ENCODE results near the gene CSNK2A3.
"Not testable (repeated sequence)": the region's sequence is repeated elsewhere in the genome, so short reads cannot be mapped to it uniquely, and the experiment has no call there.

CSNK2A3 gene

DNA sequence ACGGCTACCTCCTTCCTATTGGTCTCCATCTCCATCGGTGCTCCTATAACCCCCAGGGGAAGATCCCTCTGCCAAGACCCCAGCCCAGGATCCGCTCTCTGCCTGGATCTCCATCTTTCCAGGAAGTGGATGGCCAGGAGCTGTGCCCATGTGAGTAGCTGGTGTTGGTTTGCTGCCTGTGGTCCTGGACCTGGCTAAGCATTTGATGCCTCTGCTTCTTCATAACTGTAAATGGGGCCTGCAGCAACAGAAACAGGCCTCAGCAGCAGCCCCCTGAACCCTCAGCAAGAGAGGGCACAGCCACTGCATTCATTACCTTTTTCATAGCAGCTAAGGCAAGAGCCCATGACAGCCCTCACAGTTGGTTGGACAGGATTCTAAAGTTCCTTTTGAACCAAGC is 26.6 kb upstream of the CSNK2A3 start:
- DNase-seq: no peak

DNA sequence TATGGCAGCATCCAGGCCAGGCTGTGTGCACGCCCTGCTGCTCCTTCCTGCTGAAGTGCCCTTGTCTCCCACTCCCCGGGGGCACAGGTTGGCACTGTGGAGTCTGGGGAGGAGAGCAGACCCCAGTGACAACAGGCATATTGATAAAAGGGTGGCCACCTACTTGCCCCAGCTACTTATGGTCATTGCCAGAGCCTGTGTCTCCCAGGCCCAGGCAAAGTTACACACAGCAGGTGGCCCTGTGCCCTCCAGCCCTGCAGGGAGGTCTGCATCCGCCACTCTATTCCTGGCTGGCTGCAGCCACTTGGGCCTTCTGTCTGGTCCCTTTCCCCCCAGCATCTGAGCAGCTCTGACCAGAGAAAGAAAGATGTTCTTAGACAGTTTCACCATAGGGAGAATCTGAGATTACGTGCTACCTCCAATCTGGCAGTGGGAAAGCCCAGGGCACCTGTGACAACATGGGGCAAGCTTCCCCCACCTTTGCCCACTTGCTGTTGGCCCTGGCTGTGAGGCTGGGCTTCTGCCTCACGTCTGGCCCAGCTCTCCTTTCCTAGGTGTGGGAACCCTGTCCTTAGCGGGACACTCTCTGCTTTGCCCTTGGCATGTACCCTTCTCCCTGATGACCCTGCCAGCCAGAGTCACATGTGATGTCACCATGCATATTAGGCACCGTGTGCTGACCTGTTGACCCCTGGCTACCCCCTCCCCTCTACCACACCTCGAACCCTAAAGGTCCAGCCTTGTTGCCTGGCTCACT is 25.3 kb upstream of the CSNK2A3 start:
- DNase-seq: no peak

DNA sequence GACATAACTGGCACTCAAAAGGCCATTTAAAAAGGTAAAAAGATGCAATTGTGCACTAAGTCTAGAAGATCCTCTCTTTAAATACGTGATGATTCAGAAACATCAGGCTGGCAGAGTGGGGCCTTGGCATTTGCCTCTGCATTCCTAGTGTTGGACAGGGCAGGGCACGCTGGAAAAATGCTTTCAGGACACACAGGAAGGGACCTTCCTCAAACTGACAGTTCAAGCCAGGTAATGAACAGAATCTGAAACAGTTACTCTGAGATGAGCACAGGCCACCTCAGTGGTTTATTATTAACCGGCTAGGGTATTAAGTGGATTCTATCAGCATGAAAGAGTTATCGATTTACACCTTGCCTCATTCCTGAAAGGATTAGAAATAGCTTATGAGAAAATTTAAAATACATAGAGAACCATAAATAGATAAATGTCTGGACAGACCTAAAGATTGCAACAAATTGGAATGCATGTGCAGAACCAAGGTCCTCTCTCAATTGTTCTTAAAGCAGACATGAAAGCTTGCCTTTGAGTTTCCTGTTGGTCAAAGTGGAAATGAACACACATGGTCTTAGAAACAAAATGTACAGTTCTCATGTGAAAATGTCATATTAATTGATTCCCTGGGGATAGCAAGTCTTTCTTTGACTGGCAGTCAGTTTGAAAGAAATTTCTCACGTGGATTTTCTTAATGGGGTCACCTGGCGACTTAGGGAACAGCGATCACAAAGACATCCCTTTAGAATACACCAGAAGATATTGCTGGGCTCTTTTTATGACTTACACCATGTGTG is 21.5 kb upstream of the CSNK2A3 start:
- DNase-seq: no peak

DNA sequence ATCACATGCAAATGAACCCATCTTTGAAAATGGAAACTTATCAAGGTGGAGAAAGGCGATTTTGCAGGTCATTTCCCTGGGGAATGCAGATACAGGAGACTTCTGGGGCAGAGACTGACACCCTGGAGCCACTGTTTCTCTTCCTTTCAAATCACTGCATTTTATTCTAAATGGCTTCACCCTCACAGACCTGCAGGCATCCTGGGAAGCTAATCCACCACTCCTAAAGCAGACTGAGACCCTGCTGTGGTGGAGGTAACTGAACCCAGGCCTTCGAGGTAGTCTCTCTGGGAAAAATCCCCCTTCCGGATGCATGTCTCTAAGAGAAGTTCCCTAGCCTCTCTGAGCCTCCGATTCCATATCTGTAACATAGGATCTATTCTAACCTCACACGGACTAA is 20.9 kb upstream of the CSNK2A3 start:
- no peak for DNase-seq

DNA sequence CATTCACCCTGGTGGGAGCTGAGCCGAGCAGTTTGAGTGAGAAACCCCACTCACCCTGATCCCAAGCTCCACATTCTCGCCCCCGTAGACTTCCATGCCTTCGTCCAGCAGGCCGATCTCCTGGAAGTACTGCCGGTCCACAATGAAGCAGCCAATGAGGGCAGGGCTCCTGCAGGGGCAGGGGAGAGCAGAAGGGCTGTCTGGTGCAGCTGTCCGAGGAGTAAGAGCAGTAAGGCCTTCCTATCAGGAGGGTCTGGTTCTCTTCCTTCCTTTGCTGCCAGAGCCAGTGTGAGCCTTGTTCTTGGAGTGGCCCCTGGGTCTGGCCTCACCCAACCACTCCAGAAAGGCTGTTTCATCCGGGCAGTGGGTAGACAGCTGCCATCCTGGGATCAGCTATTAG is 19.4 kb upstream of the CSNK2A3 start:
- DNase-seq: no peak

DNA sequence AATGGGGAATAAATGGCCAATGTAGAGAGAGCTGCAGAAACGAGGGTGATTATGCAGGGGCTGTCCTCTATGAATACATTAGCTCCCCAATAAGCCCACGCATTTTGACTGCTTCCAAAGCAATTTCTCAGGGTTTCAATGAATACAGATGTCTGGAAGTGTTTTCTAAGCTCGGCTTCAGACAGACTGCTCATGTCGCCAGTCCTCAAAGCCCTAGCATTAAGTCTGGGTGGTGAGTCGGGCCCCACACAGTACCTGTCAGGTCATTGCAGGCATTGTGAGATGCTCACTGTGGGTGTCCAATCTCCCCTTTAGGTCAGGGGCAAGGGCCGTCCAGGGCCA is 17.9 kb upstream of the CSNK2A3 start:
- DNase-seq: no peak

DNA sequence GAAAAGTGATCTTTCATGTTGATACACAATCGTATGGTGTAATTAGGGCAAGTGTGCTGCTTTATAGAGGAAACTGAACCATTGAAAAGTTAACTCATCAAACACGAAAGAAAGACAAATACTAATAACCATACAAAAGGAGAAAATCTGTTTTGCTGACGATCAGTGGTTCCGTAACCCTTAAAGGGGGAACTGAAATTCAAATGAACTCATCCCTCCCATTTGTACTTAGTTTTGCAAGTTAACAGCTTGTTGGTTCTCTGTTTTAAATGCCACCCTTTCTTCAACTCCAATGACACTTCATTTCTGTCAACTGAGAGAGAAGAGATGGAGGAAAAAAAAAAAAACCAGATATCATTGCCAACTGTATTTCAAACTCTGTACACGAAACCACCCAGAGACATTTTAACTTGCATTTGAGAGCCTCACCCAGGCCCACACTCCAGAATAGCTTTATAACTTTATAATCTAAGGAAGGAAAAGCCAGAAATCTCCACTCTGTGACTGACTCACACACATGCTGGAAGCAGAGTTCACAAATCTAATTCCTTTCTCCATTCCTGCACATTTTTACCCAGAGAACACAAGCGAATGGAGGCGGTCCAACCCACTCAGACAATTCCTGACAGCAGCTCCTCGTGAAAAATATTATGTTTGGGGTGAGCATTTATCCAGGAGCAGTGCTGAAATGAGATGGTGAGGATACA is 17.4 kb upstream of the CSNK2A3 start:
- no peak for DNase-seq

DNA sequence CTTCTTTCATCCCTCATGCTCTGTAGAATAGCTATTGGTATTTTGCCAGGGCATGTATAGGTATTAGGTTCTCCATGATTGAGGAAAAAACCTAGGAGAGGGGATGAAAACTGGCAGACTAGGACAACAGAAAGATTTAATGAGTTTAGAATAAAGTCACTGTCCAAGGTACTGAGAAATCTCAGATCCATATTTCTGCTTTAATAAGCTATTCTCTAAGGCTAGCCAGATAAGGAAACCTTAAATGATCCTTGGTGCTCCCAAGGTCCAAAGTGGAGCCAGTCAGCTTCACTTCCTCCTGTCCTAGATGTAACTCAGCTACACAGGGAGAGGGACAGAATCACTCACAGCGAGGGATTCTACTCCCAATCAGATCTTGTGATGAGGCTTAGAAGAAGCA is 13.7 kb upstream of the CSNK2A3 start:
- DNase-seq: no peak

DNA sequence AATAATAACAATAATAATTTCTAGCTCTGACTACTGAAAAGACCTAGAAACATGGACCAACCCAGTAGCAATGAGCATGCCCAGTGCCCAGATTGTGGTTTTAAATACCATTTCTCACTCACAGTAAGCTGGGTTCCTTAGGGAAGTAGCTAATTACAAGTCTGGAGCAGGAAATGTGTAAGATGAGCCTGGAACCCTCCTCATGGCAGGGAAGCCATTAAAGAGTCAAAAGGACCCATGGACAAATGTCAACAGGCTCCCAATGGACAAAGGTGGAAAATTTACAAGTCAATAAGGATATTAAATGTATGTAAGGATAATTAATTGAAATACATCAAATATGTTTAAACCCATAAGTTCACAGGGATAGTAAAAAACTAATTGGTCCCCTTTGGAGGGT is 10.6 kb upstream of the CSNK2A3 start:
- no peak for DNase-seq

DNA sequence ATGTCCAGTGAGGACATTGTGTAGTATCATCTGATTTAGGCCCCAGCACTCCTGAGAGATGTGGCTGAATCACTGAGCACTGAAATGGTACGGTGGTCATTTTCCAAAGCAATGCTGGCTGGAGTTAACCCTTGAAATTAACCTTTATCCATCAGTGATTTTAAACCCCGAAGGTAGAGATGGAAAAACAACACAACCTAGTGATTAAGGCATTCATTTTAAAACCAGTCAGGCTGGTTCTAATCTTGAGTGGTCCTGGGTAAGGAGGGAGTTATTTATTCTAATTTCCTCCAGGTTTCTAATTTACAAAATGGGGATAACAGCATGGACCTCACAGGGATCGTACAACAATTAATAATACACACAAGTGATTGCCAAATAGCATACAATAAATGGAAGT is 6.6 kb upstream of the CSNK2A3 start:
- no peak for DNase-seq

DNA sequence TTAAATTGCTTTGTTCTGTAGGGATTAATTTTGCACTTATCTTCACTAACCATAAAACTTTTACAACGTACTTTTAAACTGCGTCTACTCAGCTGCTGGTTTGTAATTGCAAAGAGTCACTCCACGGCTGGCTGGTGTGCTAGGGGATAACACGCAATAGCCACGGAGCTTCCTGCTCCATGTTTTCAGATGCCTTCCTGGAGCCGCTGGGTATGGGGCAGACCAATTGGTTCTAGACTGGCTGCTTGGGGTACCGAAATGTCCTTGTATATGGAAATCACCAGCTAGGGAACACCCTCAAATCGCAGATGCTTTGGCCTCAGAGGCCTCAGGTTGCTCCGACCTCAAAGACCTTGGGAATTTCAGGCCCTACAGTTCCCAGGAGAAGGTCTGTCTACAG is 3.8 kb upstream of the CSNK2A3 start:
- no peak for DNase-seq

DNA sequence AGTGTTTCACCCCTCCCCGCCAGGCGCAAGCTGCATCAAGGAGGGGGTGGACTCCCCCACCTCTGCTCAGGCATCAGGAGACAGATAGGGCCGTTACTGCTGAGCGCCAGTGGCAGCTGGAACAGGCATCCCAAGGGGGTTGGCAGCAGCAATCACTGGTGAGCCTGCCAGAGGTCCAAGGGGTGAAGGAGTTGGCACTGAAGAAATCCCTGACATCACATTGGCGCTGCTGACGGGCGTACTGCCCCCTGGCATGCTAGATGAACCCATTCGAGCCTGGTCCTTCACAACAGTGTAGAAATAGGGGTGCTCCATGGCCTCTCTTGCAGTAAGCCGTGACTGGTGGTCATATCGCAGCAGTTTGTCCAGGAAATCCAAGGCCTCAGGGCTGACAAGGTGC is 1.2 kb downstream of the CSNK2A3 start:
- DNase-seq: not testable (repeated sequence)

DNA sequence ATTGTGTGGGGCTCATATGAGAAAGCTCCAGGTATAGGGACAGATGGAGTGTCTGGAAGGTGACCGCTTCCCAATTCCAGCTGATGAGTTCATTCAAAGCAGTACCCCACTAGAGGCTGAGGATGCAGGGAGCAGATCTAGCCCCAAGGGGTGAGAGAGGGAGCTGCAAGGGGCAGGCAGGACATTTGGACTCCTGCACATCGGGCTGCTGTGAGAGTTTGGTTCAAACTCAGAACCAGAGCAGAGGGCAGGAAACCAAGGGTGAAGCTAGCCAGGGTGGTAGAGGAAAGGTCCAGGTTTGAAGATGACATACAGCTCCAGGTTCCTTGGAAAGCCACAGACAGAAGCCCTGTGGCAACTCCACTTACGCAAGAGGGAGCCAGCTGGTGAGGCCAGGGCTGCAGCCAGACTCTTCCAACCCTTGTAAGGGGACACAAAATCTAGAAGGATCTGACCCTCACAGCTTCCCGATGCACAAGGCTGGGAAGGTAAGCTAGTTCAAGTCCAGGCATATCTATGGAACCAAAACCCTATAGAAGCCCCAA is 1.9 kb downstream of the CSNK2A3 start:
- no peak for DNase-seq

DNA sequence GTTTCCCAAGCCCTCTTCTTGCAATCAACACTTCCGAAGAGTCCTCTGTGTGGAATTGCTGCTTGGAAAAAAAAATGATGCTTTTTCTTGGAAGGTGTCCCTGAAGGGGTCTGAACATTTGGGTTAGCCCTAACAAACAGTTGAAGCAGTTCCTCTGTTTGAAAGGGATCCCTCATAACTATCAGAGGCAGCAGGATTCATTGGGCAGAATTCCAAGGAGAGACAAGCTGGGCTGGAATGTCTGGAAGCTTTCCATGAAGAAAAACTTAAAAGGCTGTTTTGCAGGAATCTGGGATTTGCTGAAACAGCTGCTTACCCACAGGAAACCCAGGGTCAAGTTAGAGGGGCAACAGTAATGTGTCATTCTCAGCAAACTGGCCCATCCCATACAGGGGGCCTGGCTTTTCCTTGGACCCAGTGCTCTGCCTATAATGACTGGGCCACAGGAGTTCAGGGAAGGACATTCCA is 3.1 kb downstream of the CSNK2A3 start:
- no peak for DNase-seq

DNA sequence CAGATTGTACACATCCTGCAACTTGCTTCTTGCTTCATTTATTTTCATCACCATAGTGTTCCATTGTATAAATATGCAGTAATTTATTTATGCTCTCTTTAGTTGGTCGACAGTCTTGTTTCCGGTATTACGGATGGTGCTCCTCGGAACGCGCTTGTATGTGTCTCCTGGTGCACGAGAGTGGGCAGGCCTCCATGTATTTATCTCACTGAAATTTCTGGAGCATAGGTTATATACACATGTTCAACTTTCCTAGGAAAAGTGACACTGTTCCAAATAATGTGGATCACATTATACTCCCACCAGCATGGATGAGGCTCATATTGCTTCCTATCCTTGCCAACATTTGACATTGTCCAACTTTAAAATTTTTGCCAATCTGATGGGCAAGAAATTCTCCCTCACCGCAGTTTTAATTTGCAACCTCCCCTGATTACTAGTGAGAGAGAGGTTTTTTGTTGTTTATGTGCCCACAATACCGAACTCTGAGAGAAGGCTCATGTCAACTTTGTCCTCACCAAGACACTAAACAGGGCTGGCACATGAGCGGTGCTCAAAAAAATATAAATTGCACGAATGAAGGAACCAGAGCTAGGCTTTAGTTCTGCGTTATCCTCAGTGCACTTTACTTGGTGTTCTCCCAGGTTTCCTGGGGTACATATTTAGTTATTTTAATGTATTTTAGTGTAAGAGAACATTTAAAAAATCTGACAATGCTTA is 3.8 kb downstream of the CSNK2A3 start:
- DNase-seq: no peak

DNA sequence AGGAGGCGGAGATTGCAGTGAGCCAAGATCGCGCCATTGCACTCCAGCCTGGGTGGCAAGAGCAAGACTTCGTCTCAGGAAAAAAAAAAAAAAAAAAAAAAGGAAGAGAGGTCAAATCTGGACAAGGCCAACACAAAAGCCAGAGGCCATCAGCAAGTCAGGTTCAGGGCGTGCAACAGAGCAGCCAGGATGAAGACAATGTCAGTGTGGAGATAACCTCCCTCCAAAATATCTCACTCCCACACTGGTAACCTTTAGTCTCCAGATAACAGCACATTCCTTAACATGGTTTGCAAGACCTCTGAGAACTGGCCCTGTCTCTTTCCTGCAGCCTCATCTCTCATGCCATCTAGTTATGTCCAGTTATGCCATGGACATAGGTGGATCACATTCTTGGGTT is 4.7 kb downstream of the CSNK2A3 start:
- no peak for DNase-seq

DNA sequence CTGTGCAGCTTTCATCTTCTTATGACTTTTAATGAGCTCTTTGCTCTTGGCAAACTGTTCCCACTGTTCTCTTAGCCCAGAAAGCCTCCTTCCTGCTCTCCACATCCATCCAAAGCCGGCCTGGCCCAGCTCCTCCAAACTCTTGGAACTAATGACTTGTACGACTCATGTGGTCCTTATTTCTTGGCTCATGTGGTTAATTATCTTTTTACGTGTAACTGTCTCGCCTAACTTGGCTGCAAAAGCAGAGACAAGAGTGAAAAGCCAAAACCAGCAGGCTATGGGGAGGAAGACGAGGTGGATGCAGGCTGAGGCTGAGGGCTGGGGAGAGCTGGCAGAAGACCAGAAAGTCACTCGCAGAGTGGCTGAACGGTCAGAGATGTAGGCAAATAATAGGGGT is 5.5 kb downstream of the CSNK2A3 start:
- no peak for DNase-seq

DNA sequence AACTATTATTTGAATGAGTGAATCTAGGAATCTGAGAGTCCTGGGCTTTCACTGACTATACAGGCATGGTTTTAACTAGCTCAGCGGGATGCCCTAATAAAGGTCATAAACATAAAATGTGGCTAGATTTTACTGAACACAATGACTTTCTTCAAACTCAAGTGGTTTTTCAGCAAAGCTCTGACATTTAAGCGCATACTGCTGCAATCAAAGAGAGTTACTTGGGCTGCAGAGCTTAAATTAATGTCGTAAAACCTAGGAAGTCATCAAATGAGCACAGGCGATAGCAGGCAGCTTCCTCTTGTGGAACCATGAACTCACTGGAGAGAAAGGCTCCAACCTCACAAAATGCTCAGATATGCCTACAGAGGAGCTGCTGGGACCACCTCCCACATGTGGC is 6.7 kb downstream of the CSNK2A3 start:
- DNase-seq: no peak

DNA sequence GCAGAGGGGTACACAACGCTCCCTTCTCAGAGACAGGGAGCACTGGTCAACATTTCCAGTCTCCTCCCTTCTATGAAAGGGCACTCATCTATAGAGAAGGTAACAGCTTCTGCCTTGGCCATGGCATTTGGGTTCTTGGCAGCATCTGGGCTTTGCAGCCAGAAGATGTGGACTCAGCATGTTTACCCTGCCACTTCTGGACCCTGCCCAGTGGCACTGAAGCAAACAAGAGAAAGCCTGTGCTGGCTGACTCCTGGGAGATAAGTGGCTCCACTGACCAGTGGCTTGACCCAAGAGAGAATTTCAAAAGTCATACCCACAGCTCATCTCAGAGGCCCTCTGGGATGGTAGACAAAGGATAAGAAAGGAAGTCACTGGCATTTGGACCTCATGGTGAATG is 8.0 kb downstream of the CSNK2A3 start:
- DNase-seq: no peak

DNA sequence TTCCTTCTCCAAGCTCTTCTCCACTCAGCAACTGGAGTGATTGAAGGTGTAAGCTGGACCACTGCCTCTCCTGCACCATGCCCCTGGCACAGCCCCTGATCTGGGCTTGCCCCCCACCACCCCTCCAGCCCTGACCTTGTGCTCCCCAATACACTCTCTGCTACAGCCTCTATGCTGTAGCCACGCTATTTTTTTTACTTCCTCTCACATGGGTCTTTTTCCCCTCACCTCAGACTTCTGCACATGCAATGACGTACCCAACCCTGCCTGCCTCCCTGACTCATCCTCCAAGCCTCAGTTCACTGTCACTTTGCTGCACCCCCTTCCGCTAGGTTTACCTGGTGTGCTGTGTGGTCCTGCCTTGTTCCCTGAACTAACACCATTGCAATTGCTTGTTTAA is 9.0 kb downstream of the CSNK2A3 start:
- DNase-seq: no peak

DNA sequence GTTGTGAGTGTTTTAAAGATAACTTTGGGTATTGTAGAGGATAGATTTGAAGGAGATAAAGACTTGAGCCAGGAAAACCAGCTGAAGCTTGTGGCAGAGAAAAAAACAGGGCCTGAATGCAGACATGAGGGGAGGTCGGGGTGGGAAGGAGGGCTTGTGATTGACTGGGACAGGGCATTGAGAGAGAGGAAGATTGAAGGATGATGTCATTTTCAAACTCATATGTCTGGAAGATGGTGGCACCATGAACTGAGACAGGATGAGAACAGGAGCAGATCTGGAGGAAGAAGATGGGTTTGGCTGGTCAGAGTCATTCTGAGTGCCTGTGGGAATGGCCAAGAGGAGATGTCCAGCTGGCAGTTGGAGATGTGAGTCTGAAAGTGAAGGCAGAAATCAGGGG is 14.7 kb downstream of the CSNK2A3 start:
- DNase-seq: no peak

DNA sequence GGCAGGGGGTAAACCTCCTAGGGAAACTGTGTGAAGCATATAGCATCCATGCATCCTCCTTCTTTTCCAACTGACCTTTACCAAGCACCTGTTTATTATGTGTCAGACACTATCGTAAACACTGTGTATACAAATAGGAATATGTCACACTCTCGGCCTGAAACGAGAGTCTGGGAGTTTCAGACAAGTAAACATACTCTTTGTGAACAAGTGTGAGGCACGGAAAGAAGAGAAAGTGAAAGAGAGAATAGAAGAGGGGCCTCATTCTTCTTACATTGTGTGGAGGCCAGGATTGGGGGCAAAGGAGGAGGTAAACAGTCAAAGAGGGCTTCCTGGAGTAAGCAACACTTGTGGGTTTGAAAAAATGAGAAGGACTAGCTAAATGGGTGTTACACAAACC is 16.4 kb downstream of the CSNK2A3 start:
- DNase-seq: no peak

DNA sequence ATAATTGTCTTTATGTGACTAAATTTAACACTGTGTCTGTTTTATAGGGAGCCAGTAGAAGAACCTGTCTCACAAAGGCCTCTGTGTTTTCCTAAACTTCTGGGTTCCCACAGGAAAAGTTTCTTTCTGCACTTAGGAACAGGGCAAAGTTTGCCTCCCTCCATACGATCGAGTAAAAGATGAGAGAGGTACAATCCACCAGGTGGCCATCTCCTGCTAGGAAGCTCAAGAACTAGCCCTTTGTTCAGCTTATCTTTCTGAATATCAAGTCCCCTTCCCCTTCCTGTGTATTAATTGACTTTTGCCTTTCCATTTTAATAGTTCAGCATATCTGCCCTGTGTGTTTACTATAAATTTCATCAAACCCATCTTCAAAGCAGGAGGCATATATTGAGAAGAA is 18.0 kb downstream of the CSNK2A3 start:
- DNase-seq: no peak

Measured in NCI-H345 (cell line).